Smooth muscle cell (in vitro differentiated cells): ENCODE data around the gene S100A7. TPM values are rescaled to one million over a fixed set of nuclear protein-coding genes. Genes with fewer than 3 reads are reported as not detected.

ENCODE experiments used
- DNase-seq: peaks from one replicate; lab custom pipeline; 2025; ENCODE audit not compliant: unreplicated experiment; lab: John Stamatoyannopoulos, UW
- H2AFZ ChIP-seq: fragments of 200-600 bp; sonication (generic); 2 replicates; pipeline ENCODE4 v1.6.0; 2016; ENCODE audit warnings: antibody characterized with exemption, low read depth, mild to moderate bottlenecking
- H3F3A ChIP-seq: fragments of 200-600 bp; sonication (generic); 2 replicates; pipeline ENCODE4 v1.6.0; 2017; ENCODE audit warnings: antibody characterized with exemption, low read depth
- H3K27ac ChIP-seq: fragments of 200-600 bp; sonication (generic); 2 replicates; pipeline ENCODE4 v1.5.1; 2016; ENCODE audit warnings: low read depth, mild to moderate bottlenecking
- H3K27me3 ChIP-seq: fragments of 200-600 bp; sonication (generic); 2 replicates; pipeline ENCODE4 v1.6.1; 2016; ENCODE audit warnings: low read depth, mild to moderate bottlenecking
- H3K36me3 ChIP-seq: fragments of 200-600 bp; sonication (generic); 2 replicates; pipeline ENCODE4 v1.5.1; 2016; ENCODE audit warnings: low read depth
- H3K4me1 ChIP-seq: fragments of 200-600 bp; sonication (generic); 2 replicates; pipeline ENCODE4 v1.5.1; 2016; ENCODE audit warnings: low read depth
- H3K4me2 ChIP-seq: fragments of 200-600 bp; sonication (generic); 2 replicates; pipeline ENCODE4 v1.6.0; 2016; ENCODE audit warnings: mild to moderate bottlenecking
- H3K4me3 ChIP-seq: fragments of 200-600 bp; sonication (generic); 2 replicates; pipeline ENCODE4 v1.5.1; 2016; ENCODE audit warnings: mild to moderate bottlenecking
- H3K79me2 ChIP-seq: fragments of 200-600 bp; sonication (generic); 2 replicates; pipeline ENCODE4 v1.6.0; 2016; ENCODE audit warnings: low read depth, mild to moderate bottlenecking
- H3K9ac ChIP-seq: fragments of 200-600 bp; sonication (generic); 2 replicates; pipeline ENCODE4 v1.6.0; 2016; ENCODE audit warnings: low read depth
- H3K9me3 ChIP-seq: fragments of 200-600 bp; sonication (generic); replicated peaks from 2 replicates; pipeline ENCODE4 v1.5.1; 2016; ENCODE audit warnings: low read depth
- H4K20me1 ChIP-seq: fragments of 200-600 bp; sonication (generic); 2 replicates; pipeline ENCODE4 v1.6.0; 2016; ENCODE audit warnings: low read depth
- WGBS: methylation state at CpG from one replicate; pipeline ENCODE4 v1.1.7; 2016; ENCODE audit warnings: low lambda C conversion rate; 5-methylcytosine and 5-hydroxymethylcytosine counted together
- polyA plus RNA-seq: library from polyadenylated mRNA; unstranded; fragments of >200 nt; fragmentation: Nextera tagmentation; extraction: Ambion mirVana; gene quantifications from 2 replicates; pipeline ENCODE4 v1.2.1, GENCODE V29; 2016
- total RNA-seq: library from RNA; depleted of rRNA; stranded (reverse); fragments of >200 nt; gene quantifications from 2 replicates; pipeline ENCODE4 v1.2.3, GENCODE V29; 2014
- TF ChIP-seq, protein P1 (sequence below): fragments of 200-600 bp; sonication (generic); IDR thresholded peaks from 2 replicates; pipeline ENCODE4 v1.5.1; 2017; ENCODE audit warnings: borderline replicate concordance, mild to moderate bottlenecking, antibody characterized with exemption; ENCODE audit not compliant: insufficient read depth, poor library complexity, severe bottlenecking

Gene S100A7
- total and polyA plus RNA-seq, 2 experiments from 2014 or later, result not detected

GRCh38 chr1:153476491-153477093 lies 16.1 kb upstream of the S100A7 start:
- TF ChIP-seq, protein P1, sequence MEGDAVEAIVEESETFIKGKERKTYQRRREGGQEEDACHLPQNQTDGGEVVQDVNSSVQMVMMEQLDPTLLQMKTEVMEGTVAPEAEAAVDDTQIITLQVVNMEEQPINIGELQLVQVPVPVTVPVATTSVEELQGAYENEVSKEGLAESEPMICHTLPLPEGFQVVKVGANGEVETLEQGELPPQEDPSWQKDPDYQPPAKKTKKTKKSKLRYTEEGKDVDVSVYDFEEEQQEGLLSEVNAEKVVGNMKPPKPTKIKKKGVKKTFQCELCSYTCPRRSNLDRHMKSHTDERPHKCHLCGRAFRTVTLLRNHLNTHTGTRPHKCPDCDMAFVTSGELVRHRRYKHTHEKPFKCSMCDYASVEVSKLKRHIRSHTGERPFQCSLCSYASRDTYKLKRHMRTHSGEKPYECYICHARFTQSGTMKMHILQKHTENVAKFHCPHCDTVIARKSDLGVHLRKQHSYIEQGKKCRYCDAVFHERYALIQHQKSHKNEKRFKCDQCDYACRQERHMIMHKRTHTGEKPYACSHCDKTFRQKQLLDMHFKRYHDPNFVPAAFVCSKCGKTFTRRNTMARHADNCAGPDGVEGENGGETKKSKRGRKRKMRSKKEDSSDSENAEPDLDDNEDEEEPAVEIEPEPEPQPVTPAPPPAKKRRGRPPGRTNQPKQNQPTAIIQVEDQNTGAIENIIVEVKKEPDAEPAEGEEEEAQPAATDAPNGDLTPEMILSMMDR, result no peak
- H4K20me1 ChIP-seq, result no peaks in the 10 kb centered on the region
- H3F3A ChIP-seq, result no peaks in the 10 kb centered on the region
- no peak overlapping the region for H3K4me2 ChIP-seq
- DNase-seq, result no peak
- no peak overlapping the region for H3K4me3 ChIP-seq
- no peak overlapping the region for H2AFZ ChIP-seq
- H3K27me3 ChIP-seq, result peaks cover 8% of the 10 kb centered on the region
- H3K4me1 ChIP-seq, result no peaks in the 10 kb centered on the region
- WGBS, result 76% methylated on average over 4 of the region's 4 CpGs
- H3K79me2 ChIP-seq, result no peaks in the 10 kb centered on the region
- no peaks in the 10 kb centered on the region for H3K36me3 ChIP-seq
- H3K9ac ChIP-seq, result no peak overlapping the region
- no peaks in the 10 kb centered on the region for H3K9me3 ChIP-seq
- H3K27ac ChIP-seq, result no peak overlapping the region

DNA sequence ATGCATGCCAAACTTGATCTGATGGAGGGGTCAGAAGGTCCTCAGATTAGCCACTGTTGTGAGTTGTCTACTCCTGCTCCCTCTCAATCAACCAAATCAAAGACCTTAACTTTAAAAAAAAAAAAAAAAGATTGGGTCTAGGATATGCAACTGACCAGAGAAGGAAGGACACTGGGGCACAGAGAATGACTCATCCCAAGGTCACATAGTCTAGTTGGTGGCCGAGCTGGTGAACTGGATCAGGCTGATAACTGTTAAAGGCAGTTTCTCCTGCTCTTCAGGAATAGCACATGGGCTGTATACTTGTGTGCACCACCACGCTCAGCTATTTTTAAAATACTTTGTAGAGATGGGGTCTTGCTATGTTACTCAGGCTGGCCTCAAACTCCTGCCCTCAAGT lies 14.8 kb upstream of the S100A7 start:
- TF ChIP-seq, protein P1, result no peak
- 76% methylated on average over 2 of the region's 2 CpGs for WGBS
- peaks cover 8% of the 10 kb centered on the region for H3K27me3 ChIP-seq

DNA sequence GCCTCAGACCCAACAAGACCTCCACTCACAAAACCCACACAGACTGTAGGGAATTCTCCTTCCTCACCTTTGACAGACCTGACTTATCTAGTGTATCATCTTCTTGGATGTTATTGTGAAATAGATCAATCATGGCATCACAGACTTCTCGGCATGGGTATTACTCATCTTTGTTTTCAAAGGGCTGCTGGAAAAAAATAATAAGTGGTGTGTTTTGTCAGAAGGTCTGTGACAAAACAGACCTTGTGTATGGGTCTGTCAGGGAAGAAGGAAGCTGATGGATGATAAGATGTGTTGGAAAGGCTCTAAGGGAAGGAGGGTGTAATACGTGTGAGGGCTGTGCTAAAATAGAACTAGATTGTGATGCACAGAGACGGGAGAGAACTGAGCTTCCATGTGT lies 13.9 kb upstream of the S100A7 start:
- no peak for DNase-seq

More for the DNA sequence above, 14.8 kb upstream of the S100A7 start:
- Histone ChIP-seq H3K9ac (no peak overlapping the region), H2AFZ (no peak overlapping the region), H3F3A (no peaks in the 10 kb centered on the region), H3K79me2 (no peaks in the 10 kb centered on the region), H3K36me3 (no peaks in the 10 kb centered on the region), H4K20me1 (no peaks in the 10 kb centered on the region), H3K4me1 (no peaks in the 10 kb centered on the region), H3K27ac (no peak overlapping the region), H3K9me3 (no peaks in the 10 kb centered on the region), H3K4me2 (no peak overlapping the region), H3K4me3 (no peak overlapping the region)
- DNase-seq, result no peak

More for the DNA sequence above, 13.9 kb upstream of the S100A7 start:
- Histone ChIP-seq H3K27ac (no peak overlapping the region), H2AFZ (no peak overlapping the region), H3K27me3 (peaks cover under 1% of the 10 kb centered on the region), H3K4me1 (no peaks in the 10 kb centered on the region), H3K4me3 (no peak overlapping the region), H3F3A (no peaks in the 10 kb centered on the region), H3K9me3 (no peaks in the 10 kb centered on the region), H3K36me3 (no peaks in the 10 kb centered on the region), H3K79me2 (no peaks in the 10 kb centered on the region), H4K20me1 (no peaks in the 10 kb centered on the region), H3K4me2 (no peak overlapping the region), H3K9ac (no peak overlapping the region)
- TF ChIP-seq, protein P1, result no peak
- WGBS, result 74% methylated on average over 3 of the region's 3 CpGs
